HG03175 (cell line): ENCODE measurements around the gene ABCC9.

Experiments used
- ATAC-seq: cut with Tn5 transposase; IDR thresholded peaks from one replicate; pipeline ENCODE4 v1.9.1; 2021; ENCODE audit warnings: mild to moderate bottlenecking, moderate library complexity; ENCODE audit not compliant: unreplicated experiment

The ABCC9 gene

GRCh38 chr12:21940549-21941505 lies at the start of gene ABCC9:
Gene ABCC9 (minus strand): TSS chr12:21941426. CDS start chr12:21936674, 4,752 bp downstream.
- no peak for ATAC-seq

DNA sequence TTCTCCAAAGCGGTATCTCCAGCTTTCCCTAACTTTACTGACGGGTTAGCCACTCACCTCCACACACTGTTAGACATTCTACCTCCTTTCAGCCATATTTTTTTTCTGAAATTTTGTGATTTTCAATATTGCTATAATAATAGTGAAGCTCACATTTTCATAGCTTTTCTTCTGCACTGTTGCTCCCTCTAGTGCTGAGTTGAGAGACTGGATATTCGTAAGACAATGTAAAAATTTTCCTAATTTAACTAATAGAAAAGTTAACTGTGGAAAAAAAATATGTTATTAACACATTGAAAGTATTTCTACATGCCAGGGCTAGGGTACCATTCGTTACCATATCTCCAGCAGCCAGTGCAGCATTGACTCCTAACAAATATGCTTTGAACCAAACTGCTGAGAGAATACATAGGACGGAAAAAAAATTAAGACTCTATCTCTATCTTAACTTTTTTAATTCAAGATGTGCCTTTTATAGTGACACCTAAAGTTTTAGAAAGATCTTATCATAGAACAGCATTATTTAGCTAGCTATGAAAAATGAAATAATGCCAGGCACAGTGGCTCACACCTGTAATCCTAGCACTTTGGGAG lies 48.7 kb upstream of the ABCC9 start:
- ATAC-seq, result no peak

- no peak for ATAC-seq
Observed at GRCh38 chr12:21988619-21989018, 47.4 kb upstream of the ABCC9 start.

- no peak for ATAC-seq
Observed at GRCh38 chr12:21987755-21988154, 46.5 kb upstream of the ABCC9 start.

DNA sequence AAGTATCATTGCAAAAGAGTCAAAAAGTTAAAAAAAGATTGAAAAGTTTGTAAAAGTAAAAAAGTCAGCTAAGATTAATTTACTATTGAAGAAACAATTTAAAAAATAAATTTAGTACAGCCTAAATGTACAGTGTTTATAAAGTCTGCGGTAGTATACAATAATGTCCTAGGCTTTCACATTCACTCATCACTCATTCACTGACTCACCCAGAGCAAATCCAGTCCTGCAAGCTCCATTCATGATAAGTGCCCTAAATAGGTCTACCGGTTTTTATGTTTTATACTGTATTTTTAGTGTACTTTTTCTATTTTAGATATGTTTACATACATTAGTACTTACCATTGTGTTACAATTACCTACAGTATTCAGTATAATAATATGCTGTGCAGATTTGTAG lies 43.9 kb upstream of the ABCC9 start:
- ATAC-seq, result no peak

GRCh38 chr12:21984375-21984774 lies 43.1 kb upstream of the ABCC9 start:
- no peak for ATAC-seq

DNA sequence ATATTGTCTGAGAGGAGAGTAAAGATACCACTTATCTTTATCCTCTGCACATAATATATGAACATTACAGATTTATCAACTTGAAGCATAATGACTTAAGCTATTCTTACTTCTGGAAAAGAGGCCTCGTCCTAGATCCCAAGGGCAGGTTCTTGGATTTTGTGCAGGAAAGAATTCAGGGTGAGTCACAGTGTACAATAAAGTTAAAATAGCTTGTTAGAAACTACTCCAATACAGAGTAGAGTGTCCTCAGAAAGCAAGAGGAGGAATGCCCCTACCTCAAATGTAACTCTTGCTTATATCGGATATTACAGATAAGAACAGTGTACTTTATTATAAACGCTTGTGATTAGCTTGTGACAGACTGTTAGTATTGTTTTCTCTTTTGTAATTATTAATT lies 41.9 kb upstream of the ABCC9 start:
- no peak for ATAC-seq

- ATAC-seq, result no peak
Observed at GRCh38 chr12:21980544-21980943, 39.3 kb upstream of the ABCC9 start.

DNA sequence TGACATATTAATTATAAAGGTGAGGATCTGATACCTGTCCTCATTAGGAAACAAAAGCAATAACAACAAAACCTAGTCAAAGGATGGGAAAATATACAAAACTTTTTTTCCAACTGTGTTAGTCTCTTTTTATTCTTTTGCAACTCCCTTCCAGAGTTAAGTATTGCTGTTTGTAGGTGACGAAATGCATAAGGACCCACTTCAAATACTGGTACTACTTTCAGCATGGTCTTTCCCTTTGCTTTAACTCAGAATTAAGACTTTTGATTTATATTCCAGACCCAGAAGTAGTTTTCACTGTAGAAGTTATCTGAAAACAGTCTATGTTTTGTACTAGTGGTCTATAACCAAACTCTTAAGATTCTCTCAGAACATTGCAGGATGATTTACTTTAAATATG lies 34.1 kb upstream of the ABCC9 start:
- ATAC-seq, result no peak

- no peak for ATAC-seq
Observed at GRCh38 chr12:21973221-21973620, 32.0 kb upstream of the ABCC9 start.

GRCh38 chr12:21972055-21972454 lies 30.8 kb upstream of the ABCC9 start:
- no peak for ATAC-seq

- ATAC-seq, result no peak
Observed at GRCh38 chr12:21971344-21971743, 30.1 kb upstream of the ABCC9 start.

DNA sequence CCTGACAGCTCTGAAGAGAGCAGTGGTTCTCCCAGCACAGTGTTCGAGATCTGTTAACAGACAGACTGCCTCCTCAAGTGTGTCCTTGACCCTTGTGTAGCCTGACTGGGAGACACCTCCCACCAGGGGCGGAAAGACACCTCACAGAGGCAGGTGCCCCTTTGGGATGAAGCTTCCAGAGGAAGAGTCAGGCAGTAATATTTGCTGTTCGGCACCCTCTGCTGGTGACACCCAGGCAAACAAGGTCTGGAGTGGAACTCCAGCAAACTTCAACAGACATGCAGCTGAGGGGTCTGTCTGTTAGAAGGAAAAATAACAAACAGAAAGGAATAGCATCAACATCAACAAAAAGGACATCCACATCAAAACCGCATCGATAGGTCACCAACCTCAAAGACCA lies 21.6 kb upstream of the ABCC9 start:
- no peak for ATAC-seq

GRCh38 chr12:21962236-21962635 lies 21.0 kb upstream of the ABCC9 start:
- ATAC-seq, result no peak

DNA sequence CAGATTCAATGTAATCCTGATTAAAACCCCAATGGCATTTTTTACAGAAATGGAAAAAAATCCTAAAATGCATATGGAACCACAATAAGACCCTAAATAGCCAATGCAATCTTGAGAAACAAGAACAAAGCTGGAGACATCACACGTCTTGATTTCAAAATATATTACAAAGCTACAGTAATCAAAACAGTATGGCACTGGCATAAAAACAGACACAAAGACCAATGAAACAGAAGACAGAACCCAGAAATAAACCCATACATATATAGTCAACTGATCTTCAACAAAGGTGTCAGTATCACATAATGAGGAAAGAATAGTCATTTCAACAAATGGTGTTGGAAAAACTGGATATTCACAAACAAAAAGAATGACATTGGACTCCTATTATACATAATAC lies 9.4 kb upstream of the ABCC9 start:
- ATAC-seq, result no peak

- ATAC-seq, result no peak
Observed at GRCh38 chr12:21949036-21949435, 7.8 kb upstream of the ABCC9 start.

DNA sequence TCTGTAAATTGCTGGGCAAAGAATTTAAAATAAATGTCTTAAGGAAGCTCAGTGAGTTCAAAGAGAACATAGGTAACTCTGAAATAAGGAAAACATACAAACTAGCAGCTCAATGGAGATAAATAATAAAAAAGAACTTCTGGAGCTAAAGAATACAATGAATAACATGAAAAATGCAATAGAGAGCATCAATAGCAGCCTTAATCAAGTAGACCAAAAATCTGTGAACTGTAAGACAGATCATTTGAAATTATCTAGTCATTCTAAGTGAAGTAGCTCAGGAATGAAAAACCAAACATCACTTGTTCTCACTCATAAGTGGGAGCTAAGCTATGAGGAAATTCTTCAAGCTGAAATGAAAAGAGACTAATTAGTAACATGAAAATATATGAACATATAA lies 5.8 kb upstream of the ABCC9 start:
- no peak for ATAC-seq

DNA sequence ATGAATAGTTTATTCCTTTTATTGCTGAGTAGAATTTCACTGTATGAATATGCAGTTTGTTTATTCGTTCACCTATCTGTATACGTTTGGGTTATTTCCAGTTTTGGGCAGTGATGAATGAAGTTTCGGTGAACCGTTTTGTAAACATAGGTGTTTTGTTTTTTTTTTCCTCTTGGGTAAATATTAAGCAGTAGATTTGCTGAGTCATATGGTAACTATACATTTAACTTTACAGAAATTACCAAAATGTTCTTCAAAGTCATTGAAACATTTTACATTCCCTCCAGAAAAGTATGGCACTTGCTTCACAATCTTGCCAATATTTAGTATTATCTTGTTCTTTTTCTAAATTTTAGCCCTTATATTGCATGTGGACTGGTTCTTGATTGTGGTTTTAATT lies 3.8 kb upstream of the ABCC9 start:
- ATAC-seq, result no peak

DNA sequence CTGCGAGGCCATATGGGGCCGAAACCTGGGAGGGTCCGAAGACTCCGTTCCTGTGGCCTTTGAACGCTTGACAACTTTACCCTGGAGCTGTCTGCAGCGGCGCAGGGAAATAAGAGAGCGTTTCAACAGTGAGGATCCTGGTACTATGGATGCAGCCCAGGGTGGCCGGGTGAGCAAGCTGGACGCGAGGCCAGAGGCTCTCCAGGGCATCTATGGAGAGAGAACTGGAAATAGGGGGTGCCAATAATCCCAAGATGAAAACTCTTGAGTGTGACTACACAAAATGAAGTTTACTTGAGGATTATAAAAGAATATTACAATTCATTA lies 1.1 kb upstream of the ABCC9 start:
- ATAC-seq, result no peak

DNA sequence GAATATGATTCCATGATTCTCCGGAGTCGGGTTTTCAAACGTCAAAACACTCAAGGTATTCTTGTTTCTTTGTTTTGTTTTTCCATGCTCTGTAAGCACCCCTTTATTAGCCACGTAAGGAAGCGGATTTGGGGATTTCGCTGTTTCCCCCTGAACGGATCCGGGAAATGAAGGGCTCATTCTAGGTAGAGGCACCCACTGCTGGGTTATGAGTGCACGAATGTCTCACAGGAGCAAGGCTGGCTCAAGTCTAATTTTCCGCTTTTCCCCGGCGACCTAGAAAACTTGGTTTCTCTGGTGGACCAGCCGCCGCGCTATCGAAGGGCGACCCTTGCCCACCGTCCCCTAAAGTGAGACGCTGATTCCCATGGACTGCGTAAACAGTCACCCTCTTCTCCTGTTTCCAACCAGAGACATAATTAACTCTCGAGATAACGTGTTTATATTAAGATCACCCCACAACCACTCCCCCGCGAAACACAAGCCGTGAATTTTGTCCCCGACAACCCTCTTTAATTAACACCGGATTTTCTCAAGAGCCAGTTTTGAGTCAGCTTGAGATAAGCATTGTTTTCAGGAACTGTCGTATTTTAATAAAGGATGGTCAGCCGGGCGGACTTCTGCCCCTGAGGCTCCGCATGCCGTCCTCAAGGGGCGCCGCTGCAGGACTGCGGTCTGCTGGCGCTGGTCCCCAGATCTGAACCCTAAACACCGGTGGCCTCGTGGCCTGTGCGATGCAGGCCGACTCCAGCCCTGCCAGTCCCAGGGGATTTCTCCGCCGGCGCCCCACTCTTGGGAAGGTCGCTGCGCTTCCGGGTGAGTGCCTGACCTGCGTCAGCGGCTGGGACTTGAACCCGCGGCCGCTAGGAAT lies 515 bp upstream of the ABCC9 start:
- ATAC-seq, result no peak

DNA sequence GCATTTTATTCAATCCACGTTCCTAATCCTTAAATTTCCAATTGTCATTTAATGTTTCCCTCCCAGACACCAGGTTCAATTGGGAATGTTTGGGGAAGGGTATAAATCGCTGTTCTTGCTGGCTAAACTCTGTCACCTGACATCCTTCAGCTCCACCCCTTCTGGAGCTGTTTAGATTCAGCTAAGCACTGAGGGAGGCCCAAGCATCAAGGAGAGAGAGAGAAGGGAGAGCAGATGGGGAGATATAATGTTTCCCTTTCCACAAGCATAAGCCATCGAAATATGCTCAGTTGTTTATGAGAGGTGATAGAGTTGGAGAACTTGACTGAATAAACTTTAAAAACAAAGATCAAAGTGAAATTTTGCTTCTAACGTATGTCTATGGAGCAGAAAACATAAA lies 1.8 kb downstream of the ABCC9 start:
- no peak for ATAC-seq

GRCh38 chr12:21938879-21939278 lies 2.3 kb downstream of the ABCC9 start:
- ATAC-seq, result no peak
